ENCODE data around the gene TLDC2.

The TLDC2 gene

DNA sequence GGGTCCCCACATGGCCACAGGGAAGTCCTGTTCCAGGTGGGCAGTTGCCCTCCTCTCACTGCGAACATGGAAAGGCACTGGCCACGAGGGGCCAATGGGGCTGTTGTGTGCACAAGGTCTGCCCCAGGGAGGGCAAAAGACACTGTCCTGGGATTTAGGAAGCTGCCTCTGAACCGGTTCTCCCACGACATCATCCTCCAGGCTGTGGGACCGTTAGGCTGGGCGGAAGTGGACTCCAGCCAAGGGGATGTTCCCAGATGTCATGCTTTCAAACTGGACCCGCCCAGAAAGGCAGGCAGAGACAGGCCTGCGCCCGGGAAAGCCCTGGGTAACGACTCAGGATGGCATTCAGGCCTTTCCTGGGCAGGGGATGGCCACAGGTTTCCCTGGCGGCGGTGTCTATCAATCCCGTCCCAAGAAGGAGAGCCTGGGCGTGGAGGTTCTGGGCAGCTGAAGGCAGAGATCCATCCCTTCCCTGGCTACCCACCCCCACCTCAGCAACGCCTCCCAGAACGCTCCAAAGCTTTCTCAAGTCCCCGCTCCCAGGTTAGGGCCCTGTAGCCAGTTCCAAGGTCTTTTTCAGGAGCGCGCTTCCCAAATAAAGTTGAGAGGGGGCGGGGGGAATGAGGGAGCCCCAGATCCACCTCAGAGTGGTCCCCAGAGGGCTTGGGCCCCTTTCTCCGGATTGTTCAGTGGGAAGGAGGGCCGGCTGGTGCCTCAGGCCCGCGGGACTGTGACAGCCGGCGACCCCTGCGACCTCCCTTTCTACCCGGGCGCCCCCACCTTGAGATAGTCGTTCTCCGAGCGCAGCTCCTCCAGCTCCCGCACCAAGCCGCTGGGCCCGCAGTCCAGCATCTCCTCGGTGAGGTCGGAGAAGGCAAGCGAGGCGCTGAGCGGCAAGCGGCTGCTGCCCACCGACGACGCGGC lies 13.8 kb upstream of the TLDC2 start:
- H3K27ac ChIP-seq: peak overlapping the region; percentile 71
- H3K9ac ChIP-seq: peak overlapping the region; percentile 17
- H3K4me3 ChIP-seq (ENCODE audit: low read depth, low read length): peak overlapping the region; percentile 55
- H3K36me3 ChIP-seq (ENCODE audit: control insufficient read depth, insufficient read depth, low read length): no peaks in the 10 kb centered on the region
- H2AFZ ChIP-seq: peak overlapping the region; percentile 48
- H3K4me1 ChIP-seq: peaks cover 6% of the 10 kb centered on the region
- peaks cover 40% of the 10 kb centered on the region for H3K79me2 ChIP-seq
- H3K9me3 ChIP-seq (ENCODE audit: control insufficient read depth, low read length): no peaks in the 10 kb centered on the region
- TF ChIP-seq, protein P1, sequence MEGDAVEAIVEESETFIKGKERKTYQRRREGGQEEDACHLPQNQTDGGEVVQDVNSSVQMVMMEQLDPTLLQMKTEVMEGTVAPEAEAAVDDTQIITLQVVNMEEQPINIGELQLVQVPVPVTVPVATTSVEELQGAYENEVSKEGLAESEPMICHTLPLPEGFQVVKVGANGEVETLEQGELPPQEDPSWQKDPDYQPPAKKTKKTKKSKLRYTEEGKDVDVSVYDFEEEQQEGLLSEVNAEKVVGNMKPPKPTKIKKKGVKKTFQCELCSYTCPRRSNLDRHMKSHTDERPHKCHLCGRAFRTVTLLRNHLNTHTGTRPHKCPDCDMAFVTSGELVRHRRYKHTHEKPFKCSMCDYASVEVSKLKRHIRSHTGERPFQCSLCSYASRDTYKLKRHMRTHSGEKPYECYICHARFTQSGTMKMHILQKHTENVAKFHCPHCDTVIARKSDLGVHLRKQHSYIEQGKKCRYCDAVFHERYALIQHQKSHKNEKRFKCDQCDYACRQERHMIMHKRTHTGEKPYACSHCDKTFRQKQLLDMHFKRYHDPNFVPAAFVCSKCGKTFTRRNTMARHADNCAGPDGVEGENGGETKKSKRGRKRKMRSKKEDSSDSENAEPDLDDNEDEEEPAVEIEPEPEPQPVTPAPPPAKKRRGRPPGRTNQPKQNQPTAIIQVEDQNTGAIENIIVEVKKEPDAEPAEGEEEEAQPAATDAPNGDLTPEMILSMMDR (IDR thresholded peaks at IDR 0.05): no peak
- H3K27me3 ChIP-seq (ENCODE audit: control insufficient read depth, insufficient read depth, low read length): no peaks in the 10 kb centered on the region
- H3K4me2 ChIP-seq (ENCODE audit: low read length): peak overlapping the region; percentile 78

DNA sequence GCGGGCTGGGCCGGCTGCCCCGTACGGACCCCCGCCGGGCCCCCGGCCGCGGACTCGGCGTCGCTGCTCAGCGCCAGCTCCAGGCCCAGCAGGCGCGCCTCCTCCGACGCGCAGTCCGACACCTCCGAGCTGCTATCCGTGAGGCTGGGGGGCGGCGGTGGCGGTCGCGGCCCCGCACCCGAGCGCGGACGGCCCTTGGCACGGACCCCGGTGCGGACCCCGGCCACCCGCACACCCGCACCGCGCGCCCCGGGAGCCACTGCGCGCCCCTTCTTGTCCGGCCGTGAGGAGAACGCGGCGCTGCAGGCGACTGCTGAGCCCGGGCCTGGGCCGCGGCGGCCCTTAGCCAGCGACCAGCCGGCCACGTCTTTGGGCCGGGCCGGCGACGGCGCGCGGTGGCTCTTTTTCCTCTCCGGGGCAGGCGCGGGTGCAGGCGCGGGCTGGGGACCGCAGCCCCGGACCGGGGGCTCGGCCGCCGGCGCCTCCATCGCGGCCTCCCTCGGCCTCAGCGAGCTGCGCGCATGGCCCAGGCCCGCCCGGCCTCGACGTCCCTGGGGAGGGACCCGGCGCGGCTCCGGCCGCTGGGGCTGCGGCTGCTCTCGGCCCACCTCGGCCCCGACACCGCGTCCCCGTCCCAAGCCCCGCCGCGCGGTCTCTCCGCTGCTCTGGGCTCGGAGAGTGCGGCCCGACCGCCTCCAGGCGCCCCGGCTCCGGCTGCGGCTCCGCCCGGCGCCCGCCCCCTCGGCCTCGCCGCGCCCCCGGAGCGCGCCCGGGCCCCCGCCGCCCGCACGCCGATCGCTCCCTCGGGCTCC lies 12.9 kb upstream of the TLDC2 start:
- Histone ChIP-seq H3K4me1 (peaks cover 6% of the 10 kb centered on the region), H3K79me2 (peaks cover 31% of the 10 kb centered on the region), H3K27ac (no peak overlapping the region), H2AFZ (no peak overlapping the region), H3K9me3 (ENCODE audit: control insufficient read depth, low read length) (no peaks in the 10 kb centered on the region), H3K4me3 (ENCODE audit: low read depth, low read length) (no peak overlapping the region), H3K4me2 (ENCODE audit: low read length) (peak overlapping the region; percentile 29), H3K9ac (no peak overlapping the region), H3K36me3 (ENCODE audit: control insufficient read depth, insufficient read depth, low read length) (no peaks in the 10 kb centered on the region), H3K27me3 (ENCODE audit: control insufficient read depth, insufficient read depth, low read length) (no peaks in the 10 kb centered on the region)
- TF ChIP-seq, protein P1 (IDR thresholded peaks at IDR 0.05): no peak

DNA sequence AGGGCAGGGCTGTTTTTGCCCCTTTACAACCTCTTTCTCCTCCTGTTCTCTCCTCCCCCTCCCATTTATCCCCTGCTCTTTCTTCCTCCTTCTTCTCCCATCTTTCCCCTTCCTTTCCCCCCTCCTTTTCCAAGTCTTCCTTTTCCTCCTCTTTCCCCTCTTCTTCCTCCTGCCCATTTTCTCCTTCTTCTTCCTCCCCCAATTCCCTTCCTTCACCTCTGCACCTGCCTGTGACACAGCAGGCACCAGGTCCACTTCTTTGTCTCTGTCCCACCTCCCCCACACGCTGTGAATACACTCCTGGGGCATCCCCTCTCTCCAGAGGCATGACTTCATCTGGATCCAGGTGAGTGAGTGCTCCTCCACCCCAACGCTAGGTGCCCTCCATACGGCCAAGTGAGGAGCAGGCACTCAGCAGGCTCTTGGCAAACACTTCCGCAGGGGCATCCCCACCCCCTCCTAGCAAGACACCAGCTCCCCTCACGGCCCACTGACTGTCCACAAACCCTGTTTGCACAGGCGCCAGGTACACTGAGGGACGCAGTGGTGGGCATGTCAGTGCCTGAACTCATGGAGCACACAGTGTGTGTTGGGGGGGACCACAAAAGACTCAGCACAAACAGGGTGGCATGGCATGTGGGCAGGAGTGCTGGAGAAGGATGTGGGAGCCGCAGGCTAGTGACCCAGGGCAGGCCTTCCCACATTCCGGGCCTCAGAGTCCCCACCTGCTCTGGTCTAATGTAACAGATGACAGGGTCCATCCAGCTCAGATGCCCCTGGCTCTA lies 10.7 kb upstream of the TLDC2 start:
- no peaks in the 10 kb centered on the region for H3K36me3 ChIP-seq (ENCODE audit: control insufficient read depth, insufficient read depth, low read length)
- H3K27me3 ChIP-seq (ENCODE audit: control insufficient read depth, insufficient read depth, low read length): no peaks in the 10 kb centered on the region
- no peaks in the 10 kb centered on the region for H3K9me3 ChIP-seq (ENCODE audit: control insufficient read depth, low read length)
- H3K27ac ChIP-seq: no peak overlapping the region
- TF ChIP-seq, protein P1 (IDR thresholded peaks at IDR 0.05): no peak
- H3K79me2 ChIP-seq: peaks cover 14% of the 10 kb centered on the region
- H3K4me3 ChIP-seq (ENCODE audit: low read depth, low read length): no peak overlapping the region
- H2AFZ ChIP-seq: peak overlapping the region; percentile 94
- H3K4me2 ChIP-seq (ENCODE audit: low read length): no peak overlapping the region
- H3K9ac ChIP-seq: no peak overlapping the region
- peaks cover 6% of the 10 kb centered on the region for H3K4me1 ChIP-seq

DNA sequence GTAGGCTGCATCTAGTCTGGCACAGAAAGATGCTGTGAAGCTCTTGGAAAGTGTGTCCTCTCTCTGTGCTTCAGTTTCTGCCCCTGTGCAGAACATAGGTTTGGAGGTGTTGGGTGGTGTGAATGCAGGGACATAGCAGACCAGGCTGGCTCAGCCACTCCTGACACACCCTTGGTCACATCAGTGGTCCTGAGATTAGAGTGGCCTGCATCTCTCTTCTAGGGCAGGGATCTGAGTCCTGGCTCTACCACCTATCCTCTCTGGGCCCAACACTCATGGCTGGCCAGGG lies 10.1 kb upstream of the TLDC2 start:
- Histone ChIP-seq H3K4me2 (ENCODE audit: low read length) (no peak overlapping the region), H3K9ac (no peak overlapping the region), H3K9me3 (ENCODE audit: control insufficient read depth, low read length) (no peaks in the 10 kb centered on the region), H3K27ac (no peak overlapping the region), H3K36me3 (ENCODE audit: control insufficient read depth, insufficient read depth, low read length) (no peaks in the 10 kb centered on the region), H2AFZ (no peak overlapping the region), H3K27me3 (ENCODE audit: control insufficient read depth, insufficient read depth, low read length) (no peaks in the 10 kb centered on the region), H3K4me1 (peaks cover 6% of the 10 kb centered on the region), H3K4me3 (ENCODE audit: low read depth, low read length) (no peak overlapping the region), H3K79me2 (peaks cover 8% of the 10 kb centered on the region)
- TF ChIP-seq, protein P1 (IDR thresholded peaks at IDR 0.05): no peak

Data from parathyroid adenoma (tissue), 2 donors.